Smooth muscle cell (in vitro differentiated cells): Measurements from ENCODE around the gene CSMD2. TPM values are rescaled to one million over a fixed set of nuclear protein-coding genes. Genes with fewer than 3 reads are reported as not detected.

ENCODE experiments used
- DNase-seq: peaks from one replicate; lab custom pipeline; 2025; ENCODE audit not compliant: unreplicated experiment; lab: John Stamatoyannopoulos, UW
- H2AFZ ChIP-seq: fragments of 200-600 bp; sonication (generic); 2 replicates; pipeline ENCODE4 v1.6.0; 2016; ENCODE audit warnings: antibody characterized with exemption, low read depth, mild to moderate bottlenecking
- H3F3A ChIP-seq: fragments of 200-600 bp; sonication (generic); 2 replicates; pipeline ENCODE4 v1.6.0; 2017; ENCODE audit warnings: antibody characterized with exemption, low read depth
- H3K27ac ChIP-seq: fragments of 200-600 bp; sonication (generic); 2 replicates; pipeline ENCODE4 v1.5.1; 2016; ENCODE audit warnings: low read depth, mild to moderate bottlenecking
- H3K27me3 ChIP-seq: fragments of 200-600 bp; sonication (generic); 2 replicates; pipeline ENCODE4 v1.6.1; 2016; ENCODE audit warnings: low read depth, mild to moderate bottlenecking
- H3K36me3 ChIP-seq: fragments of 200-600 bp; sonication (generic); 2 replicates; pipeline ENCODE4 v1.5.1; 2016; ENCODE audit warnings: low read depth
- H3K4me1 ChIP-seq: fragments of 200-600 bp; sonication (generic); 2 replicates; pipeline ENCODE4 v1.5.1; 2016; ENCODE audit warnings: low read depth
- H3K4me2 ChIP-seq: fragments of 200-600 bp; sonication (generic); 2 replicates; pipeline ENCODE4 v1.6.0; 2016; ENCODE audit warnings: mild to moderate bottlenecking
- H3K4me3 ChIP-seq: fragments of 200-600 bp; sonication (generic); 2 replicates; pipeline ENCODE4 v1.5.1; 2016; ENCODE audit warnings: mild to moderate bottlenecking
- H3K79me2 ChIP-seq: fragments of 200-600 bp; sonication (generic); 2 replicates; pipeline ENCODE4 v1.6.0; 2016; ENCODE audit warnings: low read depth, mild to moderate bottlenecking
- H3K9ac ChIP-seq: fragments of 200-600 bp; sonication (generic); 2 replicates; pipeline ENCODE4 v1.6.0; 2016; ENCODE audit warnings: low read depth
- H3K9me3 ChIP-seq: fragments of 200-600 bp; sonication (generic); replicated peaks from 2 replicates; pipeline ENCODE4 v1.5.1; 2016; ENCODE audit warnings: low read depth
- H4K20me1 ChIP-seq: fragments of 200-600 bp; sonication (generic); 2 replicates; pipeline ENCODE4 v1.6.0; 2016; ENCODE audit warnings: low read depth
- WGBS: methylation state at CpG from one replicate; pipeline ENCODE4 v1.1.7; 2016; ENCODE audit warnings: low lambda C conversion rate; 5-methylcytosine and 5-hydroxymethylcytosine counted together
- polyA plus RNA-seq: library from polyadenylated mRNA; unstranded; fragments of >200 nt; fragmentation: Nextera tagmentation; extraction: Ambion mirVana; gene quantifications from 2 replicates; pipeline ENCODE4 v1.2.1, GENCODE V29; 2016
- small RNA-seq: library from RNA; depleted of rRNA; stranded (forward); fragments of <200 nt; gene quantifications from one replicate; pipeline ENCODE3, GENCODE V24; 2014
- total RNA-seq: library from RNA; depleted of rRNA; stranded (reverse); fragments of >200 nt; gene quantifications from 2 replicates; pipeline ENCODE4 v1.2.3, GENCODE V29; 2014
- TF ChIP-seq, protein P1 (sequence below): fragments of 200-600 bp; sonication (generic); IDR thresholded peaks from 2 replicates; pipeline ENCODE4 v1.5.1; 2017; ENCODE audit warnings: borderline replicate concordance, mild to moderate bottlenecking, antibody characterized with exemption; ENCODE audit not compliant: insufficient read depth, poor library complexity, severe bottlenecking

Gene CSMD2
- total and polyA plus RNA-seq, 2 experiments from 2014 or later, result 0.65 to 1.8 TPM

DNA sequence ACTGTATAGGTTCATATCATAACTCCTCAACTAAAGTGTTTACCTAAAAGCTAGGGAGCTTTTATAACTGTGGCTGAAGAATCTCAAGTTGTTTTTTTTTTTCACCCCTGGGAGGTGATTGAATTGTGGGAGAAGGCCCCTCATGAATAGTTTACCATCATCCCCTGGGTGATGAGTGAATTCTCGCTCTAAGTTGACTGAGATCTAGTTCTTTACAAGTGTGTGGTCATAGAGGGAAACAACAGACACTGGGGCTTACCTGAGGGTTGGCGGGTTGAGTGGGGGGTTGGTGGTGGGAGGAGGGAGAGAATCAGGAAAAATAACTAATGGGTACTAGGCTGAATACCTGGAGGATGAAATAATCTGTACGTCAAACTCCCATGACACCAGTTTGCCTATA, 700.5 kb downstream of the CSMD2 start:
- H3K27me3 ChIP-seq, result no peaks in the 10 kb centered on the region
- no peak overlapping the region for H3K4me2 ChIP-seq
- H3F3A ChIP-seq, result no peaks in the 10 kb centered on the region
- H3K36me3 ChIP-seq, result no peaks in the 10 kb centered on the region
- TF ChIP-seq, protein P1, sequence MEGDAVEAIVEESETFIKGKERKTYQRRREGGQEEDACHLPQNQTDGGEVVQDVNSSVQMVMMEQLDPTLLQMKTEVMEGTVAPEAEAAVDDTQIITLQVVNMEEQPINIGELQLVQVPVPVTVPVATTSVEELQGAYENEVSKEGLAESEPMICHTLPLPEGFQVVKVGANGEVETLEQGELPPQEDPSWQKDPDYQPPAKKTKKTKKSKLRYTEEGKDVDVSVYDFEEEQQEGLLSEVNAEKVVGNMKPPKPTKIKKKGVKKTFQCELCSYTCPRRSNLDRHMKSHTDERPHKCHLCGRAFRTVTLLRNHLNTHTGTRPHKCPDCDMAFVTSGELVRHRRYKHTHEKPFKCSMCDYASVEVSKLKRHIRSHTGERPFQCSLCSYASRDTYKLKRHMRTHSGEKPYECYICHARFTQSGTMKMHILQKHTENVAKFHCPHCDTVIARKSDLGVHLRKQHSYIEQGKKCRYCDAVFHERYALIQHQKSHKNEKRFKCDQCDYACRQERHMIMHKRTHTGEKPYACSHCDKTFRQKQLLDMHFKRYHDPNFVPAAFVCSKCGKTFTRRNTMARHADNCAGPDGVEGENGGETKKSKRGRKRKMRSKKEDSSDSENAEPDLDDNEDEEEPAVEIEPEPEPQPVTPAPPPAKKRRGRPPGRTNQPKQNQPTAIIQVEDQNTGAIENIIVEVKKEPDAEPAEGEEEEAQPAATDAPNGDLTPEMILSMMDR, result no peak
- H3K9ac ChIP-seq, result no peak overlapping the region
- no peak overlapping the region for H3K4me3 ChIP-seq
- 89% methylated on average over 3 of the region's 3 CpGs for WGBS
- H3K4me1 ChIP-seq, result no peaks in the 10 kb centered on the region
- H2AFZ ChIP-seq, result no peak overlapping the region
- H3K9me3 ChIP-seq, result no peaks in the 10 kb centered on the region
- H3K79me2 ChIP-seq, result no peaks in the 10 kb centered on the region
- DNase-seq, result no peak
- H4K20me1 ChIP-seq, result no peaks in the 10 kb centered on the region
- H3K27ac ChIP-seq, result no peak overlapping the region

Small RNA genes lying within 50 kb of the gene (small RNA-seq; reads per million reads assigned to genes)
- gene RNA5SP42, result not detected

Other genes with a start within 250 kb of the CSMD2 start
- not detected in 2 replicates for gene C1orf94, start 11.7 kb upstream of the CSMD2 start, total RNA-seq
- gene C1orf94, start 11.7 kb upstream of the CSMD2 start, polyA plus RNA-seq, result not detected in 2 replicates